ENCODE data around the gene NMD3. TPM values are rescaled to one million over a fixed set of nuclear protein-coding genes. Genes with fewer than 3 reads are reported as not detected.

The NMD3 gene
- total and polyA plus RNA-seq, 9 of the 15 experiments (the other 6 are each of a cell fraction or from before 2014, with no cell fraction given): 63.5 to 178 (median 111) TPM

- FAIRE-seq: no peak
- Histone ChIP-seq H3K79me2 (ENCODE audit: control insufficient read depth, insufficient read depth, low read length) (peaks cover 64% of the 10 kb centered on the region), H3K27me3 (ENCODE audit: control insufficient read depth in 2 of 2, insufficient read depth in 2 of 2, low read length in 2 of 2) (no peaks in the 10 kb centered on the region), H3K9ac (ENCODE audit: insufficient read depth in 1 of 2, low read depth in 2 of 2, low read length in 2 of 2) (peak overlapping the region; percentile 11 to 91; a peak in 3 of 4 replicates), H3K4me2 (ENCODE audit: insufficient read depth, low read length) (peak overlapping the region; percentile 77), H3K4me1 (replicated peaks in 1 of 2; ENCODE audit: control insufficient read depth in 2 of 2, insufficient read depth in 2 of 2, low read length in 2 of 2) (no peaks in the 10 kb centered on the region; a peak in 3 of 5 replicates), H3K9me3 (replicated peaks; ENCODE audit: control insufficient read depth, insufficient read depth, low read depth, low read length) (no peaks in the 10 kb centered on the region), H3K27ac (ENCODE audit: extremely low read depth, low read depth, low read length) (peak overlapping the region; percentile 5; the same call in 2 of the 3 replicates), H3K9me1 (ENCODE audit: control insufficient read depth, insufficient read depth, low read length) (no peaks in the 10 kb centered on the region), H2AFZ (ENCODE audit: low read depth, low read length) (no peak overlapping the region), H4K20me1 (replicated peaks; ENCODE audit: control insufficient read depth, insufficient read depth, low read length) (peaks cover 4% of the 10 kb centered on the region; the same call in 1 of the 2 replicates), H3K36me3 (ENCODE audit: control insufficient read depth, insufficient read depth, low read length) (peaks cover 44% of the 10 kb centered on the region), H3K4me3 (peak overlapping the region; percentile 85)
- ChIA-PET POLR2A (interaction anchor here (0.7 to 2.9 kb wide), 4 partner anchors 8 to 668 kb away, joined by 3 to 23 read pairs (median 6); no protein-coding TSS in a partner anchor), CTCF (ENCODE audit: low intra/inter-chr PET ratio) (no interaction called here)
- TF ChIP-seq CHD1 (IDR thresholded peaks at IDR 0.05; ENCODE audit: low read length): peak; percentile 78
- no peak for TF ChIP-seq FOXO4 (CRISPR knock-in tag; IDR thresholded peaks at IDR 0.05)
- no peak for TF ChIP-seq HINFP (tag; conservative IDR thresholded peaks at IDR 0.05; ENCODE audit: low read depth)
- no peak for TF ChIP-seq ZNF696 (CRISPR knock-in tag; conservative IDR thresholded peaks at IDR 0.05)
- no peak for TF ChIP-seq VEZF1 (CRISPR knock-in tag; IDR thresholded peaks at IDR 0.05)
- no peak for TF ChIP-seq MXI1 (IDR thresholded peaks at IDR 0.05; ENCODE audit: low read depth, low read length)
- TF ChIP-seq SP1 (CRISPR knock-in tag; IDR thresholded peaks at IDR 0.05): no peak
- intact Hi-C loops (cut with micrococcal nuclease): loop anchor here (5.0 kb wide), 1 partner anchor 775 kb away; the partner anchor contains the start of gene TRIM59
- 0% methylated on average over 2 of the region's 2 CpGs for WGBS (ENCODE audit: insufficient coverage, low coverage, missing lambda C conversion rate)
- ATAC-seq: peak; percentile 48
- DNase-seq (ENCODE audit: extremely low read depth in 1 of 4, low spot score in 3 of 4): peak in 2 of 4 experiments; percentile 13 to 33
- no TSS peak for BruUV-seq (replicated peaks)
- in situ Hi-C loops (cut with MboI): no loop called here
Measured at GRCh38 chr3:161222662-161223061, 1.6 kb downstream of the NMD3 start.
